SJCRH30 (cell line): ENCODE results near the gene ALKBH8. TPM values are rescaled to one million over a fixed set of nuclear protein-coding genes. Genes with fewer than 3 reads are reported as not detected.
"Not testable (repeated sequence)": the region's sequence is repeated elsewhere in the genome, so short reads cannot be mapped to it uniquely, and the experiment has no call there.

Experiments used
- DNase-seq, 2 experiments: peaks; one replicate each; pipeline ENCODE4 v3.0.0-alpha.2; 2015 to 2020
- H3K27ac ChIP-seq: fragments of 250-450 bp; sonication (Bioruptor Pico); 2 replicates; pipeline ENCODE4 v1.5.1; 2020; ENCODE audit warnings: mild to moderate bottlenecking, moderate library complexity
- H3K27me3 ChIP-seq: fragments of 250-450 bp; sonication (Bioruptor Pico); 2 replicates; pipeline ENCODE4 v1.5.1; 2020; ENCODE audit warnings: mild to moderate bottlenecking, moderate library complexity
- H3K36me3 ChIP-seq: fragments of 250-450 bp; sonication (Bioruptor Pico); 2 replicates; pipeline ENCODE4 v1.5.1; 2020; ENCODE audit warnings: mild to moderate bottlenecking, moderate library complexity
- H3K4me1 ChIP-seq: fragments of 250-450 bp; sonication (Bioruptor Pico); 2 replicates; pipeline ENCODE4 v1.5.1; 2020; ENCODE audit warnings: mild to moderate bottlenecking, moderate library complexity
- H3K4me3 ChIP-seq: fragments of 250-450 bp; sonication (Bioruptor Pico); 2 replicates; pipeline ENCODE4 v1.5.1; 2020; ENCODE audit warnings: mild to moderate bottlenecking, moderate library complexity
- H3K9me3 ChIP-seq: fragments of 250-450 bp; sonication (Bioruptor Pico); replicated peaks from 2 replicates; pipeline ENCODE4 v1.5.1; 2020; ENCODE audit warnings: mild to moderate bottlenecking, moderate library complexity
- total RNA-seq: library from RNA; depleted of rRNA; stranded (reverse); fragments of >200 nt; shearing (Covaris generic); gene quantifications from 2 replicates; pipeline ENCODE4 v1.2.3, GENCODE V29; 2014

ALKBH8 gene
- total RNA-seq, 1 experiment from 2014 or later = 6.0 TPM

DNA sequence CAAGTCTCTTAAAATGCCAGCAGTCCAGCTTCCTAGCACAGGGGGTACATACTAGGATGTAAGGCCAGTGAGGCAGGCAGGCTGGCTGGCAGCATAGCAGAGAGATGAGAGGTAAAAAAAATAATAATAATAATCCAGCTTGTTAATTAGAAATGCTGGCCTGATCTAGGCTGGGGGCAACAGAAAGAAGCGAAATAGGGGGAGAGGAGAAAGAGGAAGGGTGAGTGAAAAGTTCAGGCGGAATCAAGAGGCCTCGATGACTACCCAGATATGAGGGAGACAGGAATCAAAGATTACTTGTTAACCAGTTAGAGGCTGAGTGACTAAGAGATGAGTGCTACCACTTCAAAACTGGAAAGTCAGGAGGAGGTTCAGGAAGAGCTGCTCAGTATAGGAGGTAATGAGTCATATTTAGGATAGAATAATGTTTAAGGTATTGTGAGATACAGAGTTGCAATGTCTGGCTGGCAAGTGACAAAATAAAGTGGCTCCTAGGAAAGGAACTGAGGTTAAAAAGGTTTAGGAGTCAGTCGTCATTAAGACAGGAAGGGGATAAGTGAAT lies 2.8 kb downstream of the ALKBH8 start:
- Histone ChIP-seq H3K4me3 (no peak overlapping the region), H3K36me3 (no peaks in the 10 kb centered on the region), H3K27me3 (no peaks in the 10 kb centered on the region), H3K4me1 (peaks cover 10% of the 10 kb centered on the region), H3K27ac (no peak overlapping the region), H3K9me3 (no peaks in the 10 kb centered on the region)
- no peak for DNase-seq

DNA sequence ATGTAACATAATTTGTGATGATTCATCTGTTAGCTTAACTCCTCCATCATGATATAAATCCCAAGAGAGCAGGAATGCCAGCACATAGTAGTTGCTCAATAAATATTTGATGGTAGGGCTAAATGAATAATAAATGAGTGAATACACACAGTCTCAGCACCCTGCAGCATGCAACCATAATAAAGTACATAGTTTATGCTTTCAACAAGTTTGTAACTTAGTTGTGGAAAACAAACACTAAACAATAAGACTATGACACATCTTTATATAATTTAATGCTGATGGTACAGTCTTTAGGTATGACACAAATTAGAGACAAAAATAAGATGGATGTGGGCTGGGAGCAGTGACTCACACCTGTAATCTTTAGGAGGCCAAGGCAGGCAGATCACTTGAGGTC lies 3.8 kb downstream of the ALKBH8 start:
- H3K27me3 ChIP-seq = no peaks in the 10 kb centered on the region
- H3K36me3 ChIP-seq = no peaks in the 10 kb centered on the region
- H3K9me3 ChIP-seq = no peaks in the 10 kb centered on the region
- peaks cover 10% of the 10 kb centered on the region for H3K4me1 ChIP-seq
- no peak overlapping the region for H3K27ac ChIP-seq
- DNase-seq = no peak
- H3K4me3 ChIP-seq = no peak overlapping the region

DNA sequence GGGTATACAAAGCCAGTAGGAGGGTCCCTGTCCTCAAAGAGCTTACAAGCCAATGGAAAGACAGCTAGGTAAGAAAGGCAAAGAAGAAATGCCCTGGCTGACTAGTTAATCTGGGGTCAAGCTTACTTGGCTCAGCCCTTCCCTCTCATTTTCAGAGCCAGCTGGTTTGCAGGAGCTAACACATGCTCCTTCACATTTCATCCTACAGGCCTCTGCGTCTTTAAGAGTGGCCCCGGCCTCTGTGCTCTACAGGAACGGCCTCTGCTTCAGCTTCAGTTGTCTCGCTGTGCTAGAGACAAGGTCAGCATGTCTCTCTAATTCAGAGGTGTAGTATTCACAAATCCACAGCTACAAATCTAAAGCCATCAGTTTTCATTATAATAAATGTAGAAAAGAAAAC lies 15.2 kb downstream of the ALKBH8 start:
- no peak for DNase-seq
- no peaks in the 10 kb centered on the region for H3K4me1 ChIP-seq
- no peaks in the 10 kb centered on the region for H3K27me3 ChIP-seq
- no peaks in the 10 kb centered on the region for H3K9me3 ChIP-seq
- H3K27ac ChIP-seq = no peak overlapping the region
- no peak overlapping the region for H3K4me3 ChIP-seq
- 0 out of 2 replicates have a peak, but pooled peaks cover 6% of the 10 kb centered on the region for H3K36me3 ChIP-seq

DNA sequence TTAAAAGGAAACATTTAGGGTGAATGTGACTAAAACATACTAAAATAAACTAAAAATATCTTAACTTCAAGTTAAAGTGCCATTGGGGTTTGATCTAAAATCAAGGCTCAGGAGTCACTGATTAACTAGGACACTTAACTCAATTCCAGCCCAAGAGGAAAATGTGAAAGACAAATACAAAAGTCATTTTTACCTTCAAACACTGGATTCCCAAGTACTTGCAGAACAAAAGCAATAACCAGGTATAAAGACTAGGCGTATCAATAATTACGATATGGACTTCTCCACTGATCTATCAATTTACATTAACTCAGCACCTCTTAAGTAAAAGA lies 15.6 kb downstream of the ALKBH8 start:
- Histone ChIP-seq H3K36me3 (0 out of 2 replicates have a peak, but pooled peaks cover 6% of the 10 kb centered on the region), H3K4me1 (no peaks in the 10 kb centered on the region), H3K27ac (no peak overlapping the region), H3K27me3 (no peaks in the 10 kb centered on the region), H3K4me3 (no peak overlapping the region), H3K9me3 (no peaks in the 10 kb centered on the region)
- no peak for DNase-seq

DNA sequence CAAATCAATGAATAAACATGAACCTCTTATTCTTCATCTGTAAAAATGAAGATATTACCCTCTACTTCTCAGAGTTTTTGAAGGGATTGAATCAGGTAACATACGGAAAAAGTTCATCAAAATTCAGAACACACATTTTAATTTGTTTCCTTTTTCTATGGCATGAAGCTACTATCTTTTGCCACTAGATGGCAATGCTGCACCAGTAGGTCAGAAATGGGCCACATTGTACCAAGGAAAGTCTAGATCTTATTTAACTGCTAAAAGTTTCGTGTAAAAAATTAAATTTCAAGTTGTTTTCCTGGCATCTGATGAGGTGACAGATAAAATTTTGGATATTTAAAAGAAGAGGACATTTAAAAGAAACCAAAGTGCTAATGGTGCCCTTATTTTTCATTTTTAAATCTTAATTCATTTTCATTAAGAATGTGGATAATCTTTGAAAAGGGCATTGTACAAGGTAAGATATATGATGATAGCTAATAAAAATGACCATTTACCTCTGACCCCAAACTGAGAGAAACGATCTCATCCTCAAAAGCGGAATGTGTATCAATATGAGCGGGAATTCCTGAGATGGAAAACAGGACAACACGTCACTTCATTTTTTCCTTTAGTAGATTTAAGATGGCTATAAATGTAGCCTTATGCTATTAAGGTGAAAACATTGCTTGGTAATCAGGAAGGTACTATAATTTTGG lies 16.1 kb downstream of the ALKBH8 start:
- Histone ChIP-seq H3K4me1 (no peaks in the 10 kb centered on the region), H3K4me3 (no peak overlapping the region), H3K27me3 (no peaks in the 10 kb centered on the region), H3K36me3 (0 out of 2 replicates have a peak, but pooled peaks cover 6% of the 10 kb centered on the region), H3K27ac (no peak overlapping the region), H3K9me3 (no peaks in the 10 kb centered on the region)
- peak in 1 of 2 experiments; percentile 45 for DNase-seq

DNA sequence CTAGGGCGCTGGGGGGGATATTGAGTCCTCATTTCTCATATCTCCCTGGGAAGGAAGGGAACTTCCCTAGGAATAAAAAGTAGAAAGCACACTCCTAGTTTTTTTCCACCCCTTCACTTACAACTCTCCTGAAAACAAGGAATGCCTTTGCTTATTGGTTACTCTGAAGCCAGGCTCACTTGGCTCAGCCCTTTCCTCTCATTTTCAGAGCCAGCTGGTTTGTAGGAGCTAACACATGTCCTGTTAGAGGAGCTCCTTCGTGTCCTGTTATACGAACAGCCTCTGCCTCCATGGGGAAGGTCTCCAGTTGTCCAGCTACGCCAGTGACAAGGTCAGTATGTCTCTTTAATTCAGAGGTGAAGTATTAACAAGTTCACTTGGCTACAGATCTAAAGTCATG lies 17.6 kb downstream of the ALKBH8 start:
- DNase-seq = no peak
- no peaks in the 10 kb centered on the region for H3K4me1 ChIP-seq
- no peaks in the 10 kb centered on the region for H3K27me3 ChIP-seq
- H3K27ac ChIP-seq = no peak overlapping the region
- H3K4me3 ChIP-seq = no peak overlapping the region
- H3K9me3 ChIP-seq = no peaks in the 10 kb centered on the region
- 0 out of 2 replicates have a peak, but pooled peaks cover under 1% of the 10 kb centered on the region for H3K36me3 ChIP-seq

DNA sequence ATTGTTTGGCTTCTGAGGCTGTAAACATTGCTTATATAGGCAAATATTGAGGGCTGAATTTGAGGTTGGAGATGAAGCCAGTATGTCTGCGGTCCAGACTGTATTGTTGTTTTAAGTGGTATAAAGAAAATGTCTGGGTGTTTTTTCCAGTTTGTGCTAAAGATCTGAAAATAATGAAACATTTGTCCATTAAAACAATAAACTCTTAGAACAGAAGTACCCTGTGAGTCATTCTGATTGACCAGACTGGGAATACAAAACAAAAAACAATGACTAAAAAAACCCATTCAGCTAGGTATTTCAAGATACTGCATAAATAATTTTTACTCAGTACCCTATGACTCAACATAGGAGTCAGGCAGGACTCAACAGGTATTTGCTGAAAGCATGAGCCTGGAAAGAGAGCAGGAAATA lies 20.4 kb downstream of the ALKBH8 start:
- Histone ChIP-seq H3K36me3 (no peaks in the 10 kb centered on the region), H3K4me1 (no peaks in the 10 kb centered on the region), H3K27ac (no peak overlapping the region), H3K27me3 (no peaks in the 10 kb centered on the region), H3K4me3 (no peak overlapping the region), H3K9me3 (no peaks in the 10 kb centered on the region)
- DNase-seq = no peak

DNA sequence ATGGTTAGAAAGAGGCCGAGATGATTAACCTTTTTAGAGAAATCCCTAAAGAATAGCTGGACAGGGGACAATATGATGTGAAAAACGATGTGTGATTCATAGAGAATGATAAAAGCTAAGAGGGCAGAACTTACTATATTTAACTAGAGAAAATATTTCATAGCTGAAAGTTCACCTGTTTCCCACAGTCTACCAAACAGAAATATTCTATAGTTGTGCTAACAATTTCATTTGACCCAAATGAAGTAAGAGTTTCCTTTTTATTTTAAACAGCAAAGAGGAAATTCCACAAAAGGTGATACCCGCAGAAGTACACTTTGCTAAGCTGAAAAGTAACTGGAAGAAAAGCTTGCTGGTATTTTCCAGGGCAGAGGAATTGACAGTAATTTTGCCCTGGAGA lies 26.7 kb downstream of the ALKBH8 start:
- DNase-seq = no peak
- Histone ChIP-seq H3K27ac (no peak overlapping the region), H3K27me3 (no peaks in the 10 kb centered on the region)

DNA sequence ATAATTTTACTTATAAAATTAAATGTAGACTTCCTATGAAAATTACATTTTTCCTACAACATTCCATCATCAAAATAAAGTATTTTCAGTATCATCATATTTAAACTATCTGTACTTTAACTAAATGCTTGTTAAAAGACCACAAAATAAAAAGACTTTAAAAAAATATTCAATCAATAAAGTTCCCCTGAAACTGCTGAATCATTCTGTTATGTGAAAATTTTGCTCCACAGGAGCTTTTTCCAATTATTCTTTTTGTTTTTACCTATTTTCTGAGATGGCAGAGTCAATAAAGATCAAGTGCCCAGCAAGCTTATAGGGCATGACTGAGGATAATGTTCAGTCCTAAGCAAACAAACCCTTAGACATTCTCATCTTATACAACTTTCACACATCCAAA lies 27.3 kb downstream of the ALKBH8 start:
- Histone ChIP-seq H3K9me3 (no peaks in the 10 kb centered on the region), H3K4me3 (no peak overlapping the region), H3K4me1 (no peaks in the 10 kb centered on the region), H3K27me3 (no peaks in the 10 kb centered on the region), H3K36me3 (no peaks in the 10 kb centered on the region), H3K27ac (no peak overlapping the region)
- DNase-seq = no peak

More for the DNA sequence above, 26.7 kb downstream of the ALKBH8 start:
- Histone ChIP-seq H3K36me3 (no peaks in the 10 kb centered on the region), H3K4me1 (no peaks in the 10 kb centered on the region), H3K9me3 (no peaks in the 10 kb centered on the region), H3K4me3 (no peak overlapping the region)

DNA sequence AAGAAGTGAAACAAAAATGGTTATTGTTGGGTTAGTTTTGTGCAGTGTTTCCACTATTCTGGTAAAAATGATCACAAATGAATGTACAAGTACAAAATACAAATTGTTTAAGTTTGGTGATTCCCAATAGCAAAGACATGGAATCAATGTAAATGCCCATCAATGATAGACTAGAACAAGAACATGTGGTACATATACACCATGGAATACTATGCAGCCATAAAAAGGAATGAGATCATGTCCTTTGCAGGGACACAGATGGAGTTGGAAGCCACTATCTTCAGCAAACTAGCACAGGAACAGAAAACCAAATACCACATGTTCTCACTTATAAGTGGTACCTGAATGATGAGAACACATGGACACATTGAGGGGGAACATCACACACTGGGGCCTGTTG lies 28.4 kb downstream of the ALKBH8 start:
- not testable (repeated sequence) for H3K27me3 ChIP-seq, H3K36me3 ChIP-seq, H3K27ac ChIP-seq, H3K4me1 ChIP-seq, DNase-seq, H3K4me3 ChIP-seq, H3K9me3 ChIP-seq

DNA sequence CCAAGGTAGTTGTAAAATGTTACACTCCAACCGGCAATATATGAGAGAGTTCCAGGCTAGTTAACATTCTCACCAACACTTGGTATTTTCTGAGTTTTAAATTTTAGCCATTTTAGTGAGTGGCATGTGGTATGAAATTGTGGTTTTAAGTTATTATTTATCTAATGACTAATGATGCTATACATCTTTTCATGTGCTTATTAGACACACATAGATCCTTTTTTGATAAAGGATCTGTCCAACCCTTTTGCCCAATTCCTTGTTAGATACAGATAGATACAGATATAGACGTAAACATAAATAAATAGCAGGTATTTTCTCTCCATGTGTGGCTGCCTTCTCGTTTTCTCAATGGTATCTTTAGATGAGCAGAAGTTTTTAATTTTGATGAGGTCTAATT lies 39.3 kb downstream of the ALKBH8 start:
- Histone ChIP-seq H3K27me3 (no peaks in the 10 kb centered on the region), H3K36me3 (no peaks in the 10 kb centered on the region; the same call in none of the 2 replicates), H3K27ac (no peak overlapping the region), H3K4me1 (no peaks in the 10 kb centered on the region), H3K4me3 (no peak overlapping the region), H3K9me3 (no peaks in the 10 kb centered on the region)
- DNase-seq = no peak

DNA sequence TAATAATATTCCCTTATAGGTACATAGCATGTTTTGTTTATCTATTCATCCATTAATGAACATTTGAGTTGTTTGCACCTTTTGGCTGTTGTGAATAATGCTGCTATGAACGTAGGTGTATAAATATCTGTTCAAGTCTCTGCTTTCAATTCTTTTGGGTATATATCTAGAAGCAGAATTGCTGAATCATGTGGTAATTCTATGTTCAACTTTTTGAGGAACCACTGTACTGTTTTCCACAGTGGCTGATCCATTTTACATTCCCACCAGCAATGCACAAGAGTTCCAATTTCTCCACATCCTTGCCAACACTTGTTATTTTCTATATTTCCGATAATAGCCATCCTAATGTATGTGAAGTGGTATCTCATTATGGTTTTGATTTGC lies 56.7 kb downstream of the ALKBH8 start:
- H3K27me3 ChIP-seq = no peaks in the 10 kb centered on the region
- no peak overlapping the region for H3K27ac ChIP-seq
- H3K9me3 ChIP-seq = no peaks in the 10 kb centered on the region
- H3K36me3 ChIP-seq = no peaks in the 10 kb centered on the region
- H3K4me3 ChIP-seq = no peak overlapping the region
- H3K4me1 ChIP-seq = no peaks in the 10 kb centered on the region
- no peak for DNase-seq

DNA sequence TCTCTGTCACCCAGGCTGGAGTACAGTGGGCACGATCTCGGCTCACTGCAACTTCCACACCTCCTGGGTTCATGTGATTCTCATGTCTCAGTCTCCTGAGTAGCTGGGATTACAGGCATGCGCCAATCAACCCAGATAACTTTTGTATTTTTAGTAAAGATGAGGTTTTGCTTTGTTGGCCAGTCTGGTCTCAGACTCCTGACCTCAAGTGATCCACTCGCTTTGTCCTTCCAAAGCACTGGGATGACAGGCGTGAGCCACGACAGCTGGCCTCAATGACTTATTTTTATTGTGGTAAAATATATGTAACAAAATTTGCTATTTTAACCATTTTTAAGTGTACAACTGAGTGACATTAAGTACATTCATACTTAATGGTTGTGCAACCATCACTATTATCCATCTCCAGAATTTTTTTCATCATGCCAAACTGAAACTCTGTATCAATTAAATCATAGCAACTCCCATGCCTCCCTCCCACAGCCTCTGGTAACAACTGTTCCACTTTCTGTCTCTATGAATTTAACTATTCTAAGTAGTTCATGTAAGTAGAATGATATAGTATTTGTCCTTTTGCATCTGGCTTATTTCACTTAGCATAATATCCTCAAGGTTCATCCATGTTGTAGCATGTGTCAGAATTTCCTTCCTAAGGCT lies 57.2 kb downstream of the ALKBH8 start:
- Histone ChIP-seq H3K36me3 (peaks cover 2% of the 10 kb centered on the region; the same call in 1 of the 2 replicates), H3K4me3 (no peak overlapping the region), H3K27ac (no peak overlapping the region), H3K4me1 (no peaks in the 10 kb centered on the region), H3K27me3 (no peaks in the 10 kb centered on the region), H3K9me3 (no peaks in the 10 kb centered on the region)
- no peak for DNase-seq

DNA sequence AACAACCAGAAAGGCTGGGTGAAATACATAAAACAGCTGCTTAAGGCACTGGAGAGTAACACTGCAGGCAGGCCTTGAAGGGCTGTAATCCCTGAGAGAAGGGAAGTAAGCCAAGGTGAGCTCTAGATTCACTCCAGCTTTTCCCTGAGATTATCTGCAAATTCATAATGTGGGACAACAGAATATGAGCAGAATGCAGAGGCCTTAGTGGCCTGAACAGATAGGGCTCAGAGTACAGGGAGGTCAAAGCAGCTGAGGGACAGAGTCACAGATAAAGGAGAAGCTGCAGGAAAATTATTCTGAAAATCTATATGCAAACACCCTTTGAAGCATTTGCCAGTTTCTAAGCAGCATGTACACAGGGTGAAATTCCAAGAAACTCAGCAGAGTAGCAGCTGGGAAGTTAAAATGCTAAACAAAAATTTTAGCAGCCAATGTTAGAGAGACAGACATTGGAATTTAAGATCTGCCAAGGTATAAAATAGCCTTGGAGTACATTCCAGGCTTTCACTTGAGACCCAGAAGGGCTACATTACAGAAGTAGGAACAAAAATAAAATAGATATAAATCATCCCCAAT lies 59.8 kb downstream of the ALKBH8 start:
- Histone ChIP-seq H3K27ac (no peak overlapping the region), H3K36me3 (peaks cover 14% of the 10 kb centered on the region; the same call in 1 of the 2 replicates), H3K9me3 (no peaks in the 10 kb centered on the region), H3K4me1 (no peaks in the 10 kb centered on the region), H3K4me3 (no peak overlapping the region), H3K27me3 (no peaks in the 10 kb centered on the region)
- no peak for DNase-seq

DNA sequence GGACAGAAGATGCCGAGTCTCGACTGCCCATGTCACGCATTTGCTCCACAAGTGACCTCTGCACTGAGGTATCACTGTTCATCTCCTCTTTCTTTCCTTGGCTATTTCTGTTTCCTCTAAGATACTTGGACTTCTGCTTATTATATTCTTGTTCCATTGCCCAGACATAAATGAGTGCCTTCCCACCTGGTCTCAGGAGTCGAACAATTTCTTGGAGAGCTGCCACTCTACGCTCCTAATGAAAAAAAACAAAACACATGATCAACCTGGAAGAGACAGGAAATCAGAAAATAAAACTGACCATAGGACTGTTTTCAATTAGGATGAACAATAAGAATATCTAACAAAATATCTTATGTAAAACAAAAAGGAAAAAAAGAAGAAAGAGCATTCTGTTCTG lies 60.6 kb downstream of the ALKBH8 start:
- H3K9me3 ChIP-seq = no peaks in the 10 kb centered on the region
- H3K27me3 ChIP-seq = no peaks in the 10 kb centered on the region
- H3K4me1 ChIP-seq = no peaks in the 10 kb centered on the region
- DNase-seq = no peak
- H3K4me3 ChIP-seq = no peak overlapping the region
- H3K36me3 ChIP-seq = peaks cover 14% of the 10 kb centered on the region; the same call in 1 of the 2 replicates
- no peak overlapping the region for H3K27ac ChIP-seq
